ENCODE data around the gene BEND7.
"Not testable (repeated sequence)": the region's sequence is repeated elsewhere in the genome, so short reads cannot be mapped to it uniquely, and the experiment has no call there.

Gene BEND7

GRCh38 chr10:13528875-13529713, at the start of gene BEND7:
TSS of gene BEND7 (minus strand) at chr10:13529014. CDS start at chr10:13528533, 481 bp downstream.
- peak; percentile 10 for DNase-seq

DNA sequence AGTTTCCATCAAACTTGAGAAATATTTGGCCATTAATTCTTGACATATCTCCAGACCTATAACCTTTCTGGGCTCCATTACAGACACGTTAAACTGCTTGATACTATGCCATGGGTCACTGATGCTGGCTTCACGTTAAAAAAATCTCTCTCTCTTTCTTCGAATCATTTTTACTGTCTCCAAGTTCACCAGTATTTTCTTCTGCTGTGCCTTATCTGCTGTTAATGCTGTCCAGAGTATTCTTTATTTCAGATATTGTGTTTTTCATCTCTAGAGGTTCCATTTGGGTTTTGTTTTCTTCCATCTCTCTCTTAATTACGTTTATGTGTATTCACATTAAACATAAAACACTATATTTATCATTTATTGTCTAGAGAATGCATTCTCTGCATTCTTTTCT, 45.1 kb upstream of the BEND7 start:
- no peak for DNase-seq

DNA sequence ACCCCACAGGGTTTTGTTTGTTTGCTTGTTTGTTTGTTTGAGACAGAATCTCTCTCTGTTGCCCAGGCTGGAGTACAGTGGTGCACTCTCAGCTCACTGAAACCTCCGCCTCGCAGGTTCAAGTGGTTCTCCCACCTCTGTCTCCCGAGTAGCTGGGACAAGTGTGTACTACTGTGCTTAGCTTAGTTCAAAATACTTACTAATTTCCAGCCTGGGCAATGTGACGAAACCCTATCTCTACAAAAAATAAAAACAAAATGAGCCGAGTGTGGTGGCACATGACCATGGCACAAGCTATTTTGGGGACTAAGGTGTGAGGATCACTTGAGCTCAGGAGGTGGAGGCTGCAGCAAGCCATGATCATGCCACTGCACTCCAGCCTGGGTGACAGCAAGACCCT, 42.7 kb upstream of the BEND7 start:
- no peak for DNase-seq

GRCh38 chr10:13567030-13567429, 38.2 kb upstream of the BEND7 start:
- DNase-seq, result no peak

DNA sequence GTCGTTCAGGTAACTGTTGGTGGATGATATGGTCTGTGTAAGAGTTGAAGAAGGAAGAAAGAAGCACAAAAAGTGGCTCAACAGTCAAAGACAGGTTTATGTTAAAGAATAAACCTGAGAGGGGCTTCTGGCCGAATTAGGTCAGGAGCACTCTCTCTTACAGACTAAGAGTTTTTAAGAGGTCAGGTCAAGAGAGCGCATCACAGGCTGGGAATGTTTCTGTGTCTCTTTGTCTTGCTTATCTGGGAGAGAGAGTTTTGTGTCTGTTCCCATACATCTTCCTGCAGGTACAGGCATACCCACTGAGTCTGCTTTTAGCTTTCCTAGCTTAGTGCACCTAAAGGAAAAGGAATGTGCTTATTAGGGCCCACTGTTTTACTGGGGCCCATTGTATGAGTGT, 35.8 kb upstream of the BEND7 start:
- DNase-seq, result no peak

DNA sequence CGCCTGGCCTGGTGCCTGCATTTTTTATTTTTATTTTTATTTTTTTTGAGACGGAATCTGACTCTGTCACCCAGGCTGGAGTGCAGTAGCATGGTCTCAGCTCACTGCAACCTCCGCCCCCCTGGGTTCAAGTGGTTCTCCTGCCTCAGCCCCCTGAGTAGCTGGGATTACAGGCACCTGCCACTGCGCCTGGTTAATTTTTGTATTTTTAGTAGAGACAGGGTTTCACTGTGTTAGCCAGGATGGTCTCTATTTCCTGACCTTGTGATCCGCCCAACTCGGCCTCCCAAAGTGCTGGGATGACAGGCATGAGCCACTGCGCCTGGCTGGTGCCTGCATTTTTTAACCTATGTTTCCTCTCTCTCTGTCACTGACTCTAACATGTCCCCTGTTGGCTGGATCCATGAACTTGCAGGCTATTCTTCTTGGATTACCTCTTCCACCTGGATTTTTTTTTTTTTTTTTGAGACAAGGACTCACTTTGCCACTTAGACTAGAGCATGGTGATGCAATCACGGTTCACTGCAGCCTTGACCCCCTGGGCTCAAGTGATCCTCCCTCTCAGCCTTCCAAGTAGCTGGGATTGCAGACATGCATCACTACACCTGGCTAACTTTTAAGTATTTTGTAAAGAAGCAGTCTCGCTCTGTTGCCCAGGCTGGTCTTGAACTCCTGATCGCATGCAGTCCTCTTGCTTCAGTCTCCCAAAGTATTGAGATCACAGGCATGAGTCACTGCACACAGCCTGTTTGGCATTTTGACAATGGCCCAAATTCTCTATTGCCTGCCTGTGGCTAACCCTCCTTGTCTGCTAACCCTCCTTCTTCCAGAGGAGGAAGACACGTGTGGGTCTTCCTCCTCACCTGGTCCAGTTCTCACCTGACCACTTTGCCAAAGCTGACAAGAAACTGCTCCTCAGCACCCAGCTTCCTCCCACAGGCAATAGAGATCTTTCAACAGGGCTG, 34.9 kb upstream of the BEND7 start:
- DNase-seq, result no peak

GRCh38 chr10:13560597-13560996, 31.8 kb upstream of the BEND7 start:
- no peak for DNase-seq

DNA sequence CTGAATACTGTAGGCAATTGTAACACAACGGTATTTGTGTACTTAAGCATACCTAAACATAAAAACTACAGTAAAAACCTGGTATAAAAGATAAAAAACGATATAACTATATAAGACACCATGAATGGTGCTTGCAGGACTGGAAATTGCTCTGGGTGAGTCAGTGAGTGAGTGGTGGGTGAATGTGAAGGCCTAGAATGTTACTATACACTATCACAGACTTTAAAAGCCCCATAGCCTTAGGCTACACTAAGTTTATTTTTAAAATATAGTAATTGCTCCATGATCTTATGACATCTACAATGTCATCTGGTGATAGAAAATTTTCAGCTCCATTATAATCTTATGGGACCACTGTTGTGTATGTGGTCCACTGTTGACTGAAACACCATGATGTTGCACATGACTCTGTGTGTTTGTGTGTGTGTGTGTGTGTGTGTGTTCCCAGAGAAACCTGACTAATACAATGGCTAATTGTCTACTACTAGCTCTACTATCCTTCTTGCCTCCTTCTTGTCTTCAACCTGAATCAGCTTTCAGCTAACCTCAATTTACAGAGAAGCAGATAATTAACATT, 30.4 kb upstream of the BEND7 start:
- DNase-seq, result no peak

- peak; percentile 60 for DNase-seq
Measured at GRCh38 chr10:13555884-13556510, 27.2 kb upstream of the BEND7 start.

- no peak for DNase-seq
Measured at GRCh38 chr10:13550802-13551201, 22.0 kb upstream of the BEND7 start.

DNA sequence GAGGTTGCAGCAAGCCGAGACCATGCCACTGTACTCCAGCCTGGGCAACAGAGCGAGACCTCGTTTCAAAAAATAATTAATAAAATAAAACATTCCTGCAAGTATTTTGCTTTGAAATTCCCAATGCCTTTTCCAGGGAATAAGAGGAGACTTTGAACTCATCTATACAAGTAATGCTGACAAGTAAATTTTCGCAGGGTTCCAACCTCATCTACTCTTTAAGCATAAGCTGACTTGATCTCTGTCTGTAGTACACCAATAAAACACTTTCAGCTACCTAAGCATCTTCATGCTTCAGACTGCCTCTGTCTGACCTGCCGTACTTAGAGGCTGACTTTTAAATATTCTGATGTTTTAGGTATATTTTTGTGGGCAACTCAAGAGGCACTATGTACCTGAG, 13.7 kb upstream of the BEND7 start:
- DNase-seq, result no peak

DNA sequence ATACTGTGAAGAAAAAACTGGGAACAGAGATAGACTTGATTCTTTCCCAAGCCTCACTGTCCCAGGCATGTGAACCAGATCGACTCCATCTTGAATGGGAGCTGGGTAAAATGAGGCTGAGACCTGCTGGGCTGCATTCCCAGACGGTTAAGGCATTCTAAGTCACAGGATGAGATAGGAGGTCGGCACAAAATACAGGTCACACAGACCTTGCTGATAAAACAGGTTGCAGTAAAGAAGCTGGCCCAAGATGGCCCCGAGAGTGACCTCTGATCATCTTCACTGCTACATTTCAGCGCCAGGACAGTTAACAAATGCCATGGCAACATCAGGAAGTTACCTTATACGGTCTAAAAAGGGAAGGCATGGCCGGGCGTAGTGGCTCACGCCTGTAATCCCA, 9.2 kb upstream of the BEND7 start:
- DNase-seq, result not testable (repeated sequence)

GRCh38 chr10:13536674-13537366, 8.0 kb upstream of the BEND7 start:
- peak; percentile 69 for DNase-seq

DNA sequence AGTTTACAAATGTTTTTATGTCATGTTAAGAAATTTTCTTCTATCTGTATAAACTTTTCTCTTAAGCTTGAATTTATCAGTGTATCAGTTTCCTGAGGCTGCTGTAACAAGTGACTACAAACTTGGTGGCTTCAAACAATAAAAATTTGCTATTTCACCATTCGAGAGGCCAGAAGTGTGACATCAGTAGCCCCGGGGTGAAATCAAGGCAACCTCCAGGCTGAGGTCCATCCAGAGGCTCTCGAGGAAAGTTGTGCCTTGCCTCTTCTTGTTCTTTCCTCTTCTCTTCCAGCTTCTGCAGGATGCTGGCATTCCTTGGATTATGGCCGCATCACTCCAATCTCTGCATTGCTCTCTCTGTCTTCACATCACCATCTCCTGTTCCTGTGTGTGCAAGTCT, 6.5 kb upstream of the BEND7 start:
- no peak for DNase-seq

GRCh38 chr10:13529714-13529973, 830 bp upstream of the BEND7 start:
- no peak for DNase-seq

GRCh38 chr10:13528123-13528874, 515 bp downstream of the BEND7 start:
- peak; percentile 14 for DNase-seq

GRCh38 chr10:13527864-13528122, 1.0 kb downstream of the BEND7 start:
- DNase-seq, result peak; percentile 1

GRCh38 chr10:13526948-13527863, 1.6 kb downstream of the BEND7 start:
- DNase-seq, result peak; percentile 1

- no peak for DNase-seq
Measured at GRCh38 chr10:13525663-13526062, 3.2 kb downstream of the BEND7 start.

GRCh38 chr10:13521026-13521425, 7.8 kb downstream of the BEND7 start:
- DNase-seq, result no peak

DNA sequence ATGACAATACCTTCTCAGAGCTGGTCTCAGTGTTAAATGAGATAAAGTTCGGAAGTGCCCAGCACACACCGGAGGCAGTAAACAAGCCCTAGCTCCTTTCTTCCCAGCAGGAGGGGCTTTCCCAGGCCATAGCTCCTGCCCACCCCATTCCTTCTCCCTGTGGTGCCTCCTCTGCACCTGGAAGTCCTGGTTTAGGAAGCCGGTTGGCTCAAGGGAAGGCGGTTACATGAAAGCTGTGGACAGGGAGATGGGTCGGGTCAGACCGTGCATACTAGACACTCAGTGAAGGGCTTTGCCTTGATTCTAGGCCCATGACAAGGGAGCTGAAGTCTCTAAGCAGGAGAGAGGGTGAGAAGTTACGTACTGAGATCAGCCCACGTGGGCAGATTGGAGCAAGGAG, 8.6 kb downstream of the BEND7 start:
- DNase-seq, result no peak

Data from NCI-H69 (cell line).